ENCODE results near the gene SLC35B2. TPM values are rescaled to one million over a fixed set of nuclear protein-coding genes. Genes with fewer than 3 reads are reported as not detected.

The SLC35B2 gene
- total RNA-seq, 1 donor from 2014 or later: 71.8 TPM

- Mint-ChIP-seq H3K4me3 (ENCODE audit: unreplicated experiment) (no peak overlapping the region), H3K4me1 (ENCODE audit: low read depth, unreplicated experiment) (peaks cover 30% of the 10 kb centered on the region), H3K27ac (ENCODE audit: unreplicated experiment) (peak overlapping the region; percentile 76), H3K27me3 (ENCODE audit: unreplicated experiment) (peaks cover 30% of the 10 kb centered on the region), H3K9me3 (ENCODE audit: unreplicated experiment) (peaks cover 24% of the 10 kb centered on the region), H3K36me3 (ENCODE audit: unreplicated experiment) (peaks cover under 1% of the 10 kb centered on the region)
- DNase-seq: no peak
- TF ChIP-seq CTCF (IDR thresholded peaks at IDR 0.05; ENCODE audit: partially characterized antibody, unreplicated experiment): no peak
Observed at GRCh38 chr6:44278774-44279697, 21.7 kb upstream of the SLC35B2 start.

- Mint-ChIP-seq H3K27me3 (ENCODE audit: unreplicated experiment) (peaks cover 28% of the 10 kb centered on the region), H3K4me3 (ENCODE audit: unreplicated experiment) (no peak overlapping the region), H3K9me3 (ENCODE audit: unreplicated experiment) (peaks cover 19% of the 10 kb centered on the region), H3K27ac (ENCODE audit: unreplicated experiment) (peak overlapping the region; percentile 82), H3K4me1 (ENCODE audit: low read depth, unreplicated experiment) (peaks cover 28% of the 10 kb centered on the region), H3K36me3 (ENCODE audit: unreplicated experiment) (no peaks in the 10 kb centered on the region)
- no peak for DNase-seq
- TF ChIP-seq CTCF (IDR thresholded peaks at IDR 0.05; ENCODE audit: partially characterized antibody, unreplicated experiment): no peak
Observed at GRCh38 chr6:44278315-44278714, 21.0 kb upstream of the SLC35B2 start.

GRCh38 chr6:44277763-44278162, 20.4 kb upstream of the SLC35B2 start:
- peaks cover 33% of the 10 kb centered on the region for H3K4me1 Mint-ChIP-seq (ENCODE audit: low read depth, unreplicated experiment)
- no peak for DNase-seq
- no peaks in the 10 kb centered on the region for H3K36me3 Mint-ChIP-seq (ENCODE audit: unreplicated experiment)
- H3K27me3 Mint-ChIP-seq (ENCODE audit: unreplicated experiment): peaks cover 30% of the 10 kb centered on the region
- H3K9me3 Mint-ChIP-seq (ENCODE audit: unreplicated experiment): peaks cover 21% of the 10 kb centered on the region
- H3K4me3 Mint-ChIP-seq (ENCODE audit: unreplicated experiment): peak overlapping the region; percentile 42
- H3K27ac Mint-ChIP-seq (ENCODE audit: unreplicated experiment): peak overlapping the region; percentile 82
- TF ChIP-seq CTCF (IDR thresholded peaks at IDR 0.05; ENCODE audit: partially characterized antibody, unreplicated experiment): no peak

GRCh38 chr6:44276667-44277640, 19.6 kb upstream of the SLC35B2 start:
- Mint-ChIP-seq H3K27me3 (ENCODE audit: unreplicated experiment) (peaks cover 32% of the 10 kb centered on the region), H3K27ac (ENCODE audit: unreplicated experiment) (peak overlapping the region; percentile 66), H3K4me1 (ENCODE audit: low read depth, unreplicated experiment) (peaks cover 37% of the 10 kb centered on the region), H3K36me3 (ENCODE audit: unreplicated experiment) (no peaks in the 10 kb centered on the region), H3K4me3 (ENCODE audit: unreplicated experiment) (peak overlapping the region; percentile 52), H3K9me3 (ENCODE audit: unreplicated experiment) (peaks cover 21% of the 10 kb centered on the region)
- TF ChIP-seq CTCF (IDR thresholded peaks at IDR 0.05; ENCODE audit: partially characterized antibody, unreplicated experiment): no peak
- DNase-seq: no peak

Data from glutamatergic neuron (in vitro differentiated cells).